Transverse colon (tissue), 4 donors: ENCODE measurements around the gene CADM3. TPM values are rescaled to one million over a fixed set of nuclear protein-coding genes. Genes with fewer than 3 reads are reported as not detected.
A peak's percentile ranks its signal among the peaks of the same experiment; 100 is the strongest.

Experiments
- DNase-seq: peaks from one replicate; pipeline ENCODE4 v3.0.0-alpha.2; 2019
- H3K27ac ChIP-seq, 4 donors: fragments of 200-600 bp; sonication (generic); 2 replicates each; pipeline ENCODE4 v1.5.1; 2016 to 2018; ENCODE audit warnings: inconsistent platforms in 4 of 4
- H3K27me3 ChIP-seq: fragments of 200-600 bp; sonication (generic); 2 replicates; pipeline ENCODE4 v1.5.1; 2017; ENCODE audit warnings: inconsistent platforms
- H3K36me3 ChIP-seq, 4 donors: fragments of 200-600 bp; sonication (generic); 2 replicates each; pipeline ENCODE4 v1.5.1; 2017 to 2019; ENCODE audit warnings: inconsistent platforms in 4 of 4
- H3K4me1 ChIP-seq, 4 donors: fragments of 200-600 bp; sonication (generic); 2 replicates each; pipeline ENCODE4 v1.5.1; 2017 to 2020; ENCODE audit warnings: inconsistent platforms in 4 of 4
- H3K4me3 ChIP-seq, 4 donors: fragments of 200-600 bp; sonication (generic); 1 replicate in 1 of 4; 2 replicates in 3 of 4; pipeline versions ENCODE4 v1.5.1 to v1.6.1; 2017 to 2019; ENCODE audit warnings: inconsistent platforms in 4 of 4
- H3K9me3 ChIP-seq, 2 donors: fragments of 200-600 bp; sonication (generic); 2 replicates each; pipeline ENCODE4 v1.5.1; 2017 to 2019; ENCODE audit warnings: inconsistent platforms in 2 of 2
- EP300 ChIP-seq: sonication (generic); formaldehyde crosslinking; IDR thresholded peaks from one replicate; pipeline ENCODE4 v1.6.1; 2017; ENCODE audit warnings: antibody characterized with exemption, low read depth
- POLR2A ChIP-seq: fragments of 450-650 bp; IDR thresholded peaks from one replicate; pipeline ENCODE4 v1.6.1; 2016; ENCODE audit warnings: antibody characterized with exemption, mild to moderate bottlenecking, moderate library complexity
- POLR2AphosphoS5 ChIP-seq, 3 donors: sonication (generic); formaldehyde crosslinking; IDR thresholded peaks; one replicate each; pipeline ENCODE4 v1.6.1; 2016; ENCODE audit warnings: antibody characterized with exemption in 3 of 3
- WGBS, 2 donors: methylation state at CpG; one replicate each; pipeline ENCODE4 v1.1.5; 2018; ENCODE audit warnings: low coverage in 1 of 2; 5-methylcytosine and 5-hydroxymethylcytosine counted together
- in situ Hi-C, 4 donors: fragments of 200-750 bp; cut with MboI; loops; one replicate each; pipeline versions ENCODE4 v1.15.0 to v1.15.1; 2017; ENCODE audit warnings: low sequenced_read_pairs in 3 of 4, low pct_ligation_motif_present in 1 of 4, low pct_unique_long_range_greater_than_20kb in 1 of 4
- intact Hi-C: fragments of 100-400 bp; cut with DNase I; formaldehyde crosslinking; loops from one replicate; pipeline ENCODE4 v1.15.1; 2023; ENCODE audit warnings: low total_unique reads
- total RNA-seq, 4 donors: library from RNA; depleted of rRNA; stranded (reverse); fragments of >200 nt; gene quantifications; one replicate each; pipeline ENCODE4 v1.1.0, GENCODE V29; 2016
- TF ChIP-seq, protein P1 (sequence below), 5 experiments: fragments of 200-600 bp in 3 of 5; fragments of 450-650 bp in 2 of 5; sonication (generic) in 3 of 5; IDR thresholded peaks; 1 replicate in 2 of 5; 2 replicates in 3 of 5; pipeline ENCODE4 v1.5.1; 2016 to 2017; ENCODE audit warnings: antibody characterized with exemption in 5 of 5, inconsistent platforms in 3 of 5, mild to moderate bottlenecking in 2 of 5, moderate library complexity in 1 of 5

CADM3 gene
- total RNA-seq, 4 donors from 2014 or later: 3.4 to 6.5 (median 5.1) TPM

DNA sequence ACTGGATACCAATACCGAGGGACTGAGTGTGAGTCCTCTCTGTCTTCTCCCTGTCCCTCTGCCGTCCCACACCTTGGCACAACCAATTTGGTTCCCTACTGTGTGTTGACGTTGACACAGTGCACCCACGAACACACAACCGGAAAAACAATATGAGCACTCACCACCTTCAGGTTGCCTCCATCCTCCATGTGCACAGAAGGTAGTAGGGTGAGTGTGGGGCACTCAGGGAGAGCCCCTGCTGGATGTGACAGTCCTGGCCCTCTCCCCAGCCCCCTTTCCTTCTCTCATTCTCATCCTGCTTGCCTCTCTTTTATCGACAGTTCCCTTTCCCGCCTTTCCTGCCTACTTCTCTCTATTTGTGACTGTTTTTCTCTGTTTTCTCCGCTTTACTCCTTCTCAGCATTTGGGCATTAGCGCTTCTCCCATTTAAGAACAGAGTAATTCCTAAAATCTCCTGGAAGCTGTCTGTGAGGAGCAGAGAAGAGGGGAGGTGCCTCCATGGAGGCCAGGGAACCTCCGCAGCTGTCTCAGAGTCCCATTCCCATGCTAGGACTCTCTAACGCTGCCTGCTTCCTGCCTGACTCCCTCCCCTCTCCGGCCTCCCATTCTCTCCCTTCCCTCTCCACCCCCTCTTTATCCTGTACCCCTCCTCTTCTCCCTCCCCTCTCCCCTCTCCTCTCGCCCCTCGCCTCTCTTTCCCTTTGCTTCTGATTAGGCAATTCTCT is 16.4 kb downstream of the CADM3 start:
- peaks cover 0 to 8% (median 2%) of the 10 kb centered on the region in 4 donors for H3K4me1 ChIP-seq
- no peaks in the 10 kb centered on the region for H3K36me3 ChIP-seq
- TF ChIP-seq EP300 (no peak), POLR2A (no peak)
- peak overlapping the region in 1 of 4 donors; percentile 33 for H3K4me3 ChIP-seq
- no peak for DNase-seq
- no peaks in the 10 kb centered on the region for H3K9me3 ChIP-seq
- in situ Hi-C loops (no loop called here), intact Hi-C loops (no loop called here)
- H3K27me3 ChIP-seq: peaks cover 51% of the 10 kb centered on the region
- 16 to 32% methylated on average over 4 to 14 of the region's 14 CpGs for WGBS, 2 donors
- H3K27ac ChIP-seq: no peak overlapping the region

DNA sequence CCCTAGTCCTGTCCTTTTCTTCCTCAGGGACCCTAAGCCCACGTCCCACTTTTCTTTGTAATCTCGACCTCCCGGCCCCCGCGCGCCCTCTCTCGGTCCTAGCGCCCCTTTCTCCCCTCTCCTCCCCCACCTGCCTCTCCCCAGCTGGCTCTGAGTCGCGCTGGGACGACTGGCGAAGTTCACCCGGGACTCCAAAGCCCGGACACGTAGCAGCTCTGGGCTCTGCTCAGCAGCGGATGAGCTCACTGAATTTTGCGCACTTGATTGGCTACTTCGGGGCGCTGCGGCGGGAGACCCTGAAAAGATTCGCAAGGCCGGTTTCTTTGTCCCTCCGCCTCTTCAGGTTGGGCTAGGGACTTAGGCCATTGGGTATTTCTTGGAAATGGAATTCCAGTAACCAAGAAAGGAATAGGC is 17.0 kb downstream of the CADM3 start:
- peak; percentile 53 for DNase-seq
- H3K4me1 ChIP-seq: peaks cover 0 to 8% (median 2%) of the 10 kb centered on the region in 4 donors
- H3K27ac ChIP-seq: no peak overlapping the region
- H3K4me3 ChIP-seq: peak overlapping the region in 1 of 4 donors; percentile 33
- intact Hi-C loops: no loop called here
- TF ChIP-seq POLR2AphosphoS5 (IDR thresholded peaks at IDR 0.05) (no peak), EP300 (no peak), POLR2A (no peak)
- TF ChIP-seq, protein P1, sequence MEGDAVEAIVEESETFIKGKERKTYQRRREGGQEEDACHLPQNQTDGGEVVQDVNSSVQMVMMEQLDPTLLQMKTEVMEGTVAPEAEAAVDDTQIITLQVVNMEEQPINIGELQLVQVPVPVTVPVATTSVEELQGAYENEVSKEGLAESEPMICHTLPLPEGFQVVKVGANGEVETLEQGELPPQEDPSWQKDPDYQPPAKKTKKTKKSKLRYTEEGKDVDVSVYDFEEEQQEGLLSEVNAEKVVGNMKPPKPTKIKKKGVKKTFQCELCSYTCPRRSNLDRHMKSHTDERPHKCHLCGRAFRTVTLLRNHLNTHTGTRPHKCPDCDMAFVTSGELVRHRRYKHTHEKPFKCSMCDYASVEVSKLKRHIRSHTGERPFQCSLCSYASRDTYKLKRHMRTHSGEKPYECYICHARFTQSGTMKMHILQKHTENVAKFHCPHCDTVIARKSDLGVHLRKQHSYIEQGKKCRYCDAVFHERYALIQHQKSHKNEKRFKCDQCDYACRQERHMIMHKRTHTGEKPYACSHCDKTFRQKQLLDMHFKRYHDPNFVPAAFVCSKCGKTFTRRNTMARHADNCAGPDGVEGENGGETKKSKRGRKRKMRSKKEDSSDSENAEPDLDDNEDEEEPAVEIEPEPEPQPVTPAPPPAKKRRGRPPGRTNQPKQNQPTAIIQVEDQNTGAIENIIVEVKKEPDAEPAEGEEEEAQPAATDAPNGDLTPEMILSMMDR (IDR thresholded peaks at IDR 0.05): no peak
- 10% methylated on average over 24 of the region's 24 CpGs; no CpG with 5 or more reads in 1 of the 2 donors for WGBS, 2 donors
- H3K27me3 ChIP-seq: peaks cover 51% of the 10 kb centered on the region
- no peaks in the 10 kb centered on the region for H3K9me3 ChIP-seq
- no peaks in the 10 kb centered on the region for H3K36me3 ChIP-seq
- in situ Hi-C loops: no loop called here

DNA sequence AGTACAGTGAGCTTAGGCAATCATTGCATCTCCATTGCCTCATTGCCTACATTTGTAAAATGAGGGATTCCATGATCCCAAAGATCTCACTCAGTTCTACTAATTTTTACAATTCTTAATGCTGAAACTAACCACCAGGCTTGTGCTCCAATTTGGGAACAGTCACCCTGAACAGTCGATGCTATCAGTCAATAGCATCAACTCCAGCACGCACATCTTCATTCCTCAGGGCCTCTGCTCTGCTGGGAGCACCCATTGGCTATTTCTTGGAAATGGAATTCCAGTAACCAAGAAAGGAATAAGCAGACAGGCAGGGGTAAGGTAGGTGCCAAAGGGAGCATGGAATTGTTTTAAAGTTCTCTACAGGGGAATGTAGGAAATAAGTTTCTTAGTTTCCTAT is 19.0 kb downstream of the CADM3 start:
- TF ChIP-seq POLR2AphosphoS5 (IDR thresholded peaks at IDR 0.05) (no peak), POLR2A (no peak), EP300 (no peak)
- TF ChIP-seq, protein P1 (IDR thresholded peaks at IDR 0.05): no peak
- WGBS, 2 donors: 75% methylated on average over 2 of the region's 2 CpGs; no CpG with 5 or more reads in 1 of the 2 donors
- DNase-seq: no peak
- Histone ChIP-seq H3K4me3 (no peak overlapping the region), H3K36me3 (no peaks in the 10 kb centered on the region), H3K27ac (no peak overlapping the region), H3K4me1 (peaks cover 0 to 8% (median 2%) of the 10 kb centered on the region in 4 donors), H3K9me3 (no peaks in the 10 kb centered on the region), H3K27me3 (peaks cover 47% of the 10 kb centered on the region)
- in situ Hi-C loops: no loop called here
- intact Hi-C loops: no loop called here

DNA sequence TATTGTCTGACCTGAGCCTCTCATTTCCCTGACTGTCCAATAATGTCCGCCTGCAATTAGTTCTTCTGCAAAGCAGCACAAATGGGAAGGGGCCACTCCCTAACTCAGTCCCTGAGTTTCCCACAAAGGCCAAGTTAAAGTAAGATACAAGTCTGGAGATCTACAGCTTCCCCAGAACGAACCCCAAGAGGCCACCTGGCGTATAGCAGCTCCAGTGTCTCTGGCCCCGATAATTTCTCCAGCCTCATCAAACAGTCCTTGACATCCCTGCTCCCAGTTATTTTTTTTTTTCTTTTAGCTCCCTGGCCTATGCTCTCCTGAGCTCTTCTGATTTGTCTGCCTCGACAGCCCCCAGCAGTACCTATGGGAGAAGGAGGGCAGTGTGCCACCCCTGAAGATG is 25.1 kb downstream of the CADM3 start:
- TF ChIP-seq POLR2A: no peak
- no peak for TF ChIP-seq POLR2AphosphoS5 (IDR thresholded peaks at IDR 0.05)
- TF ChIP-seq, protein P1 (IDR thresholded peaks at IDR 0.05): no peak
- TF ChIP-seq EP300: no peak
- Histone ChIP-seq H3K4me3 (no peak overlapping the region), H3K9me3 (no peaks in the 10 kb centered on the region), H3K27me3 (peaks cover 16% of the 10 kb centered on the region), H3K27ac (no peak overlapping the region), H3K4me1 (no peaks in the 10 kb centered on the region), H3K36me3 (no peaks in the 10 kb centered on the region)
- DNase-seq: no peak
- in situ Hi-C loops (no loop called here), intact Hi-C loops (loop anchor here (5.0 kb wide), 1 partner anchor 34 kb away; no protein-coding TSS in a partner anchor)
- WGBS, 2 donors: 72 to 83% methylated on average over 1 to 5 of the region's 5 CpGs
